ENCODE data around the gene B3GAT1.

DNA sequence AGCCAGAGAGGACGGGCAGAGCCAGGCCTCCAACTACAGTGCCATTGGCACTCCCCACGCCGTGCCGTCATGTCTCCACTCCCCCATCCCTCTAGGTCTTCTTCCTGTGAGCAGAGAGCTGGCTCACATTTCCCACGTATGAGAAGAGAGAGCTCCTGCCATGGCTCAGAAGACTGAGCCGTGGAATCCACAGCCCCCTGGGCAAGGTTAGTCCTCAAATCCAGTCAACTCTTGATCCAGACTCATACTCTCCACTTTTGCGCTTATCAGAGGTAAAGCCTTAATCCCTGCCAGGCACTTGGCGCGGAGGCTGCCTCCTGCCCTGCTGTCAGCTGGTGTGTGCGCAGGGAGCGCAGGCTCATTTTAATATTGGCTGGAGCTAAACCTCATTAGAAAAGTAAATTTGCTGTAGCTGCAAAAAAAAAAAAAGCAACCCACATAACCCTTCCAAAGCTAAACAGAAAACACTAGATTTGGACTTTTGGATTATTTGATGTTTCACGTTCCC lies 4.7 kb downstream of the B3GAT1 start:
- TF ChIP-seq, protein P1, sequence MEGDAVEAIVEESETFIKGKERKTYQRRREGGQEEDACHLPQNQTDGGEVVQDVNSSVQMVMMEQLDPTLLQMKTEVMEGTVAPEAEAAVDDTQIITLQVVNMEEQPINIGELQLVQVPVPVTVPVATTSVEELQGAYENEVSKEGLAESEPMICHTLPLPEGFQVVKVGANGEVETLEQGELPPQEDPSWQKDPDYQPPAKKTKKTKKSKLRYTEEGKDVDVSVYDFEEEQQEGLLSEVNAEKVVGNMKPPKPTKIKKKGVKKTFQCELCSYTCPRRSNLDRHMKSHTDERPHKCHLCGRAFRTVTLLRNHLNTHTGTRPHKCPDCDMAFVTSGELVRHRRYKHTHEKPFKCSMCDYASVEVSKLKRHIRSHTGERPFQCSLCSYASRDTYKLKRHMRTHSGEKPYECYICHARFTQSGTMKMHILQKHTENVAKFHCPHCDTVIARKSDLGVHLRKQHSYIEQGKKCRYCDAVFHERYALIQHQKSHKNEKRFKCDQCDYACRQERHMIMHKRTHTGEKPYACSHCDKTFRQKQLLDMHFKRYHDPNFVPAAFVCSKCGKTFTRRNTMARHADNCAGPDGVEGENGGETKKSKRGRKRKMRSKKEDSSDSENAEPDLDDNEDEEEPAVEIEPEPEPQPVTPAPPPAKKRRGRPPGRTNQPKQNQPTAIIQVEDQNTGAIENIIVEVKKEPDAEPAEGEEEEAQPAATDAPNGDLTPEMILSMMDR (IDR thresholded peaks at IDR 0.05), result no peak
- no peak for TF ChIP-seq POLR2A (IDR thresholded peaks at IDR 0.05)

Measured in adrenal gland (tissue), 5 donors.